Measurements from ENCODE around the gene HYOU1.

The HYOU1 gene

GRCh38 chr11:119052163-119052814 lies 4.7 kb downstream of the HYOU1 start:
- no peak overlapping the region for H3K4me3 ChIP-seq (replicated peaks; ENCODE audit: low read depth, low read length)
- no peak for TF ChIP-seq CTCF (IDR thresholded peaks at IDR 0.05; ENCODE audit: low read depth, low read length, missing control alignments)
- no peak for DNase-seq (ENCODE audit: extremely low read depth, low read depth)

DNA sequence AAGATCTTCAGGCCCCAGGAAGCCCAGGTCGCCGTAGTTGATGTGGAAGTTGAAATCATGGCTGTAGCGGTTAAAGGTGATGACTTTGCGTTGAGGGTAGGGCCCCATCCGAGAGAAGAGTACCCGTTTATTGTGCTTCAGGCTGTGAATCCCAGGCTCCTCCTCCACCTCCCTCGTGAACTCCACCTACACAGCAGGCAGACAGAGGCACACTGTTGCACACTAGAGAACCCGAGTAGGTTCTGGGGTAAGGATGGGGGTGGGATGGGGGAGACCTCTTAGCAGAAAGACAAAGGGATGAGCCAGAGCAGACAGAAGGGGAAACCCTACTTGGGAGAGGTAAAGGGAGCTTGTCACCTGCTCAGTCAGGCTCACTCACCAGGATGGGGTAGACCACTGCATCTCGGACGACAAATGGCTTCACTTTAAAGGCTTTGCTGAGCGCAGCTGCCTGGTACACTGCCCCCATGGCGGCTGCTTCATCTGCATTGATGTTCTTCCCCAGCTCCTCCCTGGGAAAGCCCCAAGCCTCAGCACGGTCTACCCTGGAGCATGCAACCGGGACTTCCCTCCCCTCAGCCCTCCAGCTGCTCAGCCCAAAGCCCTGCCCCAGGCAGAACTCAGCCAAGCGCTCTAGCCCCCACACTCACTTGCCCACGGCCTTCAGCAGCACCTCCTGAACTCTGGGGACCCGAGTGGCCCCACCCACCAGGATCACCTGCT lies 5.4 kb downstream of the HYOU1 start:
- TF ChIP-seq CTCF (IDR thresholded peaks at IDR 0.05; ENCODE audit: low read depth, low read length, missing control alignments): no peak
- no peak for DNase-seq (ENCODE audit: extremely low read depth, low read depth)
- H3K4me3 ChIP-seq (replicated peaks; ENCODE audit: low read depth, low read length): no peak overlapping the region

DNA sequence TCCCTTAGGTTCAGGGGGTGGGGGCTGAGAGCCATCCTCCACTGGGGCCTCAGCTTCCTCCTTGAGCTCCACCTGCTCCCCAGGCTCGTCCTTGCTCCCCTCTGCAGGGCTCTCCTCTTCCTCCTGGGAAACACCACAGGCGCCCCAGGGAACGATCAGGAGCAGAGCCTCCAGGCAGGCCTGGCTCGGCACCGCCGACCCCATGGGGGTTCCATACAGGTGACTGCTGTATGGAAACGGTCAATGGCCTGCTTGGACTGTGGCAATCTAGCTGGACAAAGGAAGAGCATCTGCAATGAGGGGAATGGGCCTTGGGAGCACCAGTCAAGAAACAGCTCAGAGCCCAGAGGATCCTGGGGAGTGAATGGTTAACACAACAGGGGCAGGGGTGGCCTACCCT lies 7.9 kb downstream of the HYOU1 start:
- no peak for TF ChIP-seq CTCF (IDR thresholded peaks at IDR 0.05; ENCODE audit: low read depth, low read length, missing control alignments)
- H3K4me3 ChIP-seq (replicated peaks; ENCODE audit: low read depth, low read length): no peak overlapping the region
- no peak for DNase-seq (ENCODE audit: extremely low read depth, low read depth)

DNA sequence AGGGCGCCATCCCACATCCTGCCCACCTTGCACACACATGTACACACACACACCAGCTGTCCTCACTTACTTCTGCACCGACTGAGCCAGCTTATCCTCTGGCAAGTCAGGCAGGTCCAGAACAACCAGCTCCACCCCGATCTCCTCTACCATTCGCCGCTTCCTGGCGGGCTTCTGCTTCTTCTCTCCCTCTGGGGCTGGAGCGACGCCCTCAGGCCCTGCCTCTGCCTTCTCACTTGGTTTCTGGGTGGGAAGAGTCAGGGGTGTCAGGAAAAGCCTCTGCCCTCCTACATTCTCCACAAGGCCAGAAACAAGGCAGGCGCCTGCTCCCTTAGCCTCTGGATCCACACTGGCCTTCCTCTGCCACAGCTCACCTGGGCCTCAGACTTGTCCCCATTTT lies 8.4 kb downstream of the HYOU1 start:
- no peak overlapping the region for H3K4me3 ChIP-seq (replicated peaks; ENCODE audit: low read depth, low read length)
- no peak for TF ChIP-seq CTCF (IDR thresholded peaks at IDR 0.05; ENCODE audit: low read depth, low read length, missing control alignments)
- DNase-seq (ENCODE audit: extremely low read depth, low read depth): no peak

DNA sequence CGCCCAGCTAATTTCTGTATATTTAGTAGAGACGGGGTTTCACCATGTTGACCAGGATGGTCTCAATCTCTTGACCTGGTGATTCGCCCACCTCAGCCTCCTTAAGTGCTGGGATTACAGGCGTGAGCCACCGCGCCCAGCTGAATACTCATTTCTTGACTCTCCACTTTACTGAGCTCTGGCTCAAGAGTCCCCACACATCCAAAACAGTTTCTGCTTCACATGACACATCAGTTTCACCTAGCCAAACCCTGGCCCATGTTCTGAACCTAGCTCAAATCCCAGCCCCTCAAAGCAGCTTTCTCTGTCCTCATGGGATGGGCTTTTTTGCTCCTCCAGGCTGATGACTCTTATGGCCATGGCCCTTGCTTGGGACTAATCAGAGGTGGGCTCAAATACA lies 9.8 kb downstream of the HYOU1 start:
- H3K4me3 ChIP-seq (replicated peaks; ENCODE audit: low read depth, low read length): no peak overlapping the region
- DNase-seq (ENCODE audit: extremely low read depth, low read depth): no peak
- no peak for TF ChIP-seq CTCF (IDR thresholded peaks at IDR 0.05; ENCODE audit: low read depth, low read length, missing control alignments)

GRCh38 chr11:119046489-119046888 lies 10.5 kb downstream of the HYOU1 start:
- no peak for TF ChIP-seq CTCF (IDR thresholded peaks at IDR 0.05; ENCODE audit: low read depth, low read length, missing control alignments)
- DNase-seq (ENCODE audit: extremely low read depth, low read depth): no peak
- no peak overlapping the region for H3K4me3 ChIP-seq (replicated peaks; ENCODE audit: low read depth, low read length)
